A673 (cell line): ENCODE results near the gene LYPLAL1. TPM values are rescaled to one million over a fixed set of nuclear protein-coding genes. Genes with fewer than 3 reads are reported as not detected.

Source experiments
- BruUV-seq: library from RNA; stranded (reverse); fragments of 400-500 nt; replicated peaks from 2 replicates; lab custom pipeline; 2021; lab: Mats Ljungman, UMichigan
- CTCF ChIA-PET: fragments of 300-600 bp; sonication (Branson Sonifier 250); formaldehyde crosslinking; loops from one replicate; lab custom pipeline; 2022; ENCODE audit warnings: antibody characterized with exemption; lab: Charles Lee
- POLR2A ChIA-PET: fragments of 300-600 bp; sonication (Branson Sonifier 250); formaldehyde crosslinking; loops from one replicate; lab custom pipeline; 2022; ENCODE audit warnings: antibody characterized with exemption; ENCODE audit not compliant: low non-redundant PET; lab: Charles Lee
- DNase-seq: peaks from one replicate; pipeline ENCODE4 v3.0.0-alpha.2; 2015; ENCODE audit warnings: low spot score
- H3K27ac ChIP-seq: fragments of 200-600 bp; sonication (generic); 2 replicates; pipeline ENCODE4 v1.5.1; 2016; ENCODE audit warnings: mixed run types, low read depth, mild to moderate bottlenecking, mixed read lengths, antibody characterized with exemption, low read length; ENCODE audit not compliant: poor library complexity, severe bottlenecking
- H3K27me3 ChIP-seq: fragments of 200-600 bp; sonication (generic); replicated peaks from 2 replicates; pipeline ENCODE4 v1.6.1; 2017; ENCODE audit warnings: mixed run types, low read depth, mild to moderate bottlenecking, mixed read lengths, antibody characterized with exemption, low read length; ENCODE audit not compliant: insufficient read depth, poor library complexity
- H3K36me3 ChIP-seq: fragments of 200-600 bp; sonication (generic); 2 replicates; pipeline ENCODE4 v1.6.1; 2016; ENCODE audit warnings: mixed run types, mild to moderate bottlenecking, mixed read lengths, antibody characterized with exemption, low read length; ENCODE audit not compliant: insufficient read depth, poor library complexity, severe bottlenecking
- H3K4me1 ChIP-seq: fragments of 200-600 bp; sonication (generic); 2 replicates; pipeline ENCODE4 v1.6.1; 2017; ENCODE audit warnings: mixed run types, mild to moderate bottlenecking, mixed read lengths, antibody characterized with exemption, low read length; ENCODE audit not compliant: insufficient read depth, poor library complexity, severe bottlenecking
- H3K4me3 ChIP-seq: fragments of 200-600 bp; sonication (generic); 2 replicates; pipeline ENCODE4 v1.5.1; 2016; ENCODE audit warnings: low read depth, mixed run types, mild to moderate bottlenecking, mixed read lengths, low read length; ENCODE audit not compliant: poor library complexity, severe bottlenecking
- H3K9me3 ChIP-seq: fragments of 200-600 bp; sonication (generic); 2 replicates; pipeline ENCODE4 v1.6.1; 2016; ENCODE audit warnings: mixed run types, low read depth, mild to moderate bottlenecking, mixed read lengths, antibody characterized with exemption, low read length; ENCODE audit not compliant: poor library complexity, severe bottlenecking
- CTCF ChIP-seq: fragments of 300-800, 200-600 bp; sonication (generic); conservative IDR thresholded peaks from 2 replicates; pipeline ENCODE4 v1.5.1; 2017; ENCODE audit warnings: low read depth, mild to moderate bottlenecking, antibody characterized with exemption, low read length, moderate library complexity, mixed read lengths
- EZH2 ChIP-seq: fragments of 200-600 bp; sonication (generic); IDR thresholded peaks from 2 replicates; pipeline ENCODE4 v1.6.1; 2017; ENCODE audit warnings: borderline replicate concordance, low read depth, mild to moderate bottlenecking, mixed read lengths, antibody characterized with exemption, low read length; ENCODE audit not compliant: poor library complexity, severe bottlenecking
- intact Hi-C: fragments of 100-400 bp; cut with micrococcal nuclease; formaldehyde crosslinking; loops from one replicate; pipeline ENCODE4 v1.10.0; 2022; ENCODE audit not compliant: unreplicated experiment
- total RNA-seq: library from RNA; stranded (reverse); gene quantifications from 2 replicates; pipeline ENCODE4 v1.2.3, GENCODE V29; 2021

Gene LYPLAL1
- total RNA-seq, 1 experiment from 2014 or later, result 15.3 TPM

GRCh38 chr1:219185486-219186117 is 11.9 kb downstream of the LYPLAL1 start:
- ChIA-PET CTCF (no interaction called here), POLR2A (no interaction called here)
- Histone ChIP-seq H3K9me3 (peaks cover 9% of the 10 kb centered on the region), H3K27ac (no peak overlapping the region), H3K36me3 (no peaks in the 10 kb centered on the region), H3K4me1 (peaks cover 15% of the 10 kb centered on the region), H3K27me3 (no peaks in the 10 kb centered on the region), H3K4me3 (no peak overlapping the region)
- no TSS peak for BruUV-seq
- no peak for DNase-seq
- intact Hi-C loops, result no loop called here
- TF ChIP-seq CTCF (no peak), EZH2 (no peak)

GRCh38 chr1:219188331-219188803 is 14.7 kb downstream of the LYPLAL1 start:
- BruUV-seq, result no TSS peak
- DNase-seq, result peak; percentile 4
- CTCF ChIA-PET, result no interaction called here
- no peaks in the 10 kb centered on the region for H3K36me3 ChIP-seq
- peaks cover 15% of the 10 kb centered on the region for H3K4me1 ChIP-seq
- POLR2A ChIA-PET, result no interaction called here
- H3K9me3 ChIP-seq, result peaks cover 9% of the 10 kb centered on the region
- no peaks in the 10 kb centered on the region for H3K27me3 ChIP-seq
- intact Hi-C loops, result no loop called here
- H3K4me3 ChIP-seq, result no peak overlapping the region
- TF ChIP-seq EZH2 (no peak), CTCF (no peak)
- H3K27ac ChIP-seq, result no peak overlapping the region

GRCh38 chr1:219189021-219189824 is 15.5 kb downstream of the LYPLAL1 start:
- Histone ChIP-seq H3K4me3 (no peak overlapping the region), H3K27ac (no peak overlapping the region), H3K9me3 (peaks cover 9% of the 10 kb centered on the region), H3K27me3 (no peaks in the 10 kb centered on the region), H3K4me1 (peaks cover 15% of the 10 kb centered on the region), H3K36me3 (no peaks in the 10 kb centered on the region)
- ChIA-PET POLR2A (no interaction called here), CTCF (no interaction called here)
- peak; percentile 43 for DNase-seq
- no TSS peak for BruUV-seq
- intact Hi-C loops, result no loop called here
- TF ChIP-seq EZH2 (no peak), CTCF (no peak)
